HEK293 (cell line): ENCODE data around the gene RPRML.
A peak's percentile ranks its signal among the peaks of the same experiment; 100 is the strongest.

ENCODE experiments used
- CTCF ChIA-PET: fragments of 350-600 bp; formaldehyde crosslinking; extraction: SDS; loops from one replicate; lab custom pipeline; 2021; ENCODE audit warnings: antibody characterized with exemption; lab: Yijun Ruan, JAX
- POLR2A ChIA-PET: fragments of 300-600 bp; formaldehyde crosslinking; extraction: SDS; loops from one replicate; lab custom pipeline; 2020; ENCODE audit warnings: antibody characterized with exemption, inconsistent platforms; lab: Yijun Ruan, JAX
- H3K27ac ChIP-seq: fragments of 200-500 bp; sonication (Bioruptor generic); 2 replicates; pipeline ENCODE4 v1.5.1; 2014; ENCODE audit warnings: low read depth, low read length, control low read depth, inconsistent platforms; ENCODE audit errors: extremely low read depth
- H3K36me3 ChIP-seq, 2 experiments: fragments of 200-500 bp in 1 of 2; sonication (Bioruptor generic) in 1 of 2; 1 replicate in 1 of 2; 2 replicates in 1 of 2; pipeline ENCODE4 v1.5.1; 2014 to 2017; ENCODE audit warnings: inconsistent platforms in 2 of 2, low read length in 2 of 2; ENCODE audit not compliant: control insufficient read depth in 2 of 2, insufficient read depth in 1 of 2
- H3K4me1 ChIP-seq: fragments of 200-500 bp; sonication (Bioruptor generic); 2 replicates; pipeline ENCODE4 v1.5.1; 2014; ENCODE audit warnings: mild to moderate bottlenecking, low read length, inconsistent platforms; ENCODE audit not compliant: control insufficient read depth, insufficient read depth
- H3K4me3 ChIP-seq: 2 replicates; pipeline ENCODE4 v1.5.1; 2011; ENCODE audit warnings: low read depth, mild to moderate bottlenecking, control low read depth, low read length, moderate library complexity
- H3K9me3 ChIP-seq: fragments of 200-500 bp; sonication (Bioruptor generic); 2 replicates; pipeline ENCODE4 v1.5.1; 2014; ENCODE audit warnings: low read depth, low read length, inconsistent platforms; ENCODE audit not compliant: control insufficient read depth, insufficient read depth
- GLI2 ChIP-seq: fragments of 450-650 bp; formaldehyde crosslinking; IDR thresholded peaks from 2 replicates; pipeline ENCODE4; 2017; ENCODE audit warnings: missing biosample characterization, missing genetic modification characterization, low read depth, borderline replicate concordance
- MEIS1 ChIP-seq: sonication (generic); formaldehyde crosslinking; IDR thresholded peaks from 2 replicates; pipeline ENCODE4 v1.8.1; 2022; ENCODE audit warnings: missing genetic modification reagents, mild to moderate bottlenecking, borderline replicate concordance
- OSR2 ChIP-seq: fragments of 450-650 bp; formaldehyde crosslinking; IDR thresholded peaks from 2 replicates; pipeline ENCODE4 v1.5.1; 2016; ENCODE audit warnings: missing biosample characterization, missing genetic modification characterization
- PRDM10 ChIP-seq: fragments of 450-650 bp; formaldehyde crosslinking; IDR thresholded peaks from 2 replicates; pipeline ENCODE4 v1.5.1; 2016; ENCODE audit warnings: missing biosample characterization, missing genetic modification characterization
- ZFP69B ChIP-seq: fragments of 450-650 bp; formaldehyde crosslinking; IDR thresholded peaks from 2 replicates; pipeline ENCODE4 v1.5.1; 2016; ENCODE audit warnings: missing biosample characterization, missing genetic modification characterization
- ZNF433 ChIP-seq: fragments of 450-650 bp; formaldehyde crosslinking; IDR thresholded peaks from 2 replicates; pipeline ENCODE4 v1.5.1; 2016; ENCODE audit warnings: missing biosample characterization, missing genetic modification characterization, low read depth
- ZNF513 ChIP-seq: fragments of 450-650 bp; IDR thresholded peaks from 2 replicates; pipeline ENCODE4 v1.5.1; 2018; ENCODE audit warnings: missing biosample characterization, missing genetic modification characterization
- ZNF548 ChIP-seq: fragments of 450-650 bp; formaldehyde crosslinking; IDR thresholded peaks from 2 replicates; pipeline ENCODE4 v1.5.1; 2016; ENCODE audit warnings: missing biosample characterization, missing genetic modification characterization
- ZNF560 ChIP-seq: fragments of 450-650 bp; formaldehyde crosslinking; IDR thresholded peaks from 2 replicates; pipeline ENCODE4 v1.5.1; 2017; ENCODE audit warnings: missing biosample characterization, missing genetic modification characterization, borderline replicate concordance
- ZNF704 ChIP-seq: fragments of 450-650 bp; formaldehyde crosslinking; IDR thresholded peaks from 2 replicates; pipeline ENCODE4 v1.5.1; 2016; ENCODE audit warnings: missing biosample characterization, missing genetic modification characterization
- ZNF76 ChIP-seq: fragments of 450-650 bp; formaldehyde crosslinking; IDR thresholded peaks from 2 replicates; pipeline ENCODE4; 2016; ENCODE audit warnings: low read depth, missing biosample characterization, missing genetic modification characterization, borderline replicate concordance
- ZNF776 ChIP-seq: fragments of 450-650 bp; formaldehyde crosslinking; IDR thresholded peaks from 2 replicates; pipeline ENCODE4 v1.5.0; 2017; ENCODE audit warnings: missing biosample characterization, missing genetic modification characterization, borderline replicate concordance
- ZNF777 ChIP-seq: fragments of 450-650 bp; formaldehyde crosslinking; IDR thresholded peaks from 2 replicates; pipeline ENCODE4 v1.5.1; 2017; ENCODE audit warnings: missing biosample characterization, missing genetic modification characterization, borderline replicate concordance
- TF ChIP-seq, protein P1 (sequence below): fragments of 450-650 bp; formaldehyde crosslinking; IDR thresholded peaks from 2 replicates; pipeline ENCODE4 v1.5.1; 2017; ENCODE audit warnings: missing biosample characterization, missing genetic modification characterization
- TF ChIP-seq, protein P2 (sequence below): fragments of 450-650 bp; formaldehyde crosslinking; IDR thresholded peaks from 2 replicates; pipeline ENCODE4 v1.5.1; 2016; ENCODE audit warnings: missing biosample characterization, missing genetic modification characterization

RPRML gene

GRCh38 chr17:46968896-46969295 lies 10.2 kb downstream of the RPRML start (continued):
- TF ChIP-seq PRDM10 (tag by site-specific recombination) (no peak), ZNF76 (no peak), ZNF777 (no peak)

GRCh38 chr17:46968224-46968834 lies 10.7 kb downstream of the RPRML start:
- no peak for TF ChIP-seq ZFP69B (tag by site-specific recombination)
- TF ChIP-seq ZNF548, result no peak
- TF ChIP-seq ZNF513 (tag by site-specific recombination), result no peak
- no peak for TF ChIP-seq MEIS1 (CRISPR knock-in tag)
- TF ChIP-seq ZNF433, result no peak
- TF ChIP-seq, protein P1, sequence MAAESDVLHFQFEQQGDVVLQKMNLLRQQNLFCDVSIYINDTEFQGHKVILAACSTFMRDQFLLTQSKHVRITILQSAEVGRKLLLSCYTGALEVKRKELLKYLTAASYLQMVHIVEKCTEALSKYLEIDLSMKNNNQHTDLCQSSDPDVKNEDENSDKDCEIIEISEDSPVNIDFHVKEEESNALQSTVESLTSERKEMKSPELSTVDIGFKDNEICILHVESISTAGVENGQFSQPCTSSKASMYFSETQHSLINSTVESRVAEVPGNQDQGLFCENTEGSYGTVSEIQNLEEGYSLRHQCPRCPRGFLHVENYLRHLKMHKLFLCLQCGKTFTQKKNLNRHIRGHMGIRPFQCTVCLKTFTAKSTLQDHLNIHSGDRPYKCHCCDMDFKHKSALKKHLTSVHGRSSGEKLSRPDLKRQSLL (tag by site-specific recombination), result no peak
- Histone ChIP-seq H3K4me3 (no peak overlapping the region), H3K4me1 (no peaks in the 10 kb centered on the region), H3K9me3 (no peaks in the 10 kb centered on the region), H3K27ac (no peak overlapping the region), H3K36me3 (peaks cover 0 to 19% of the 10 kb centered on the region in 2 experiments; a peak in 2 of 3 replicates)
- ChIA-PET POLR2A (no interaction called here), CTCF (interaction anchor here (0.8 kb wide), 1 partner anchor 134 kb away, joined by 4 read pairs; no protein-coding TSS in a partner anchor)

- H3K4me3 ChIP-seq, result no peak overlapping the region
- no peaks in the 10 kb centered on the region for H3K4me1 ChIP-seq
- no peak for TF ChIP-seq ZNF776 (tag by site-specific recombination)
- TF ChIP-seq OSR2 (tag by site-specific recombination), result no peak
- TF ChIP-seq, protein P2, sequence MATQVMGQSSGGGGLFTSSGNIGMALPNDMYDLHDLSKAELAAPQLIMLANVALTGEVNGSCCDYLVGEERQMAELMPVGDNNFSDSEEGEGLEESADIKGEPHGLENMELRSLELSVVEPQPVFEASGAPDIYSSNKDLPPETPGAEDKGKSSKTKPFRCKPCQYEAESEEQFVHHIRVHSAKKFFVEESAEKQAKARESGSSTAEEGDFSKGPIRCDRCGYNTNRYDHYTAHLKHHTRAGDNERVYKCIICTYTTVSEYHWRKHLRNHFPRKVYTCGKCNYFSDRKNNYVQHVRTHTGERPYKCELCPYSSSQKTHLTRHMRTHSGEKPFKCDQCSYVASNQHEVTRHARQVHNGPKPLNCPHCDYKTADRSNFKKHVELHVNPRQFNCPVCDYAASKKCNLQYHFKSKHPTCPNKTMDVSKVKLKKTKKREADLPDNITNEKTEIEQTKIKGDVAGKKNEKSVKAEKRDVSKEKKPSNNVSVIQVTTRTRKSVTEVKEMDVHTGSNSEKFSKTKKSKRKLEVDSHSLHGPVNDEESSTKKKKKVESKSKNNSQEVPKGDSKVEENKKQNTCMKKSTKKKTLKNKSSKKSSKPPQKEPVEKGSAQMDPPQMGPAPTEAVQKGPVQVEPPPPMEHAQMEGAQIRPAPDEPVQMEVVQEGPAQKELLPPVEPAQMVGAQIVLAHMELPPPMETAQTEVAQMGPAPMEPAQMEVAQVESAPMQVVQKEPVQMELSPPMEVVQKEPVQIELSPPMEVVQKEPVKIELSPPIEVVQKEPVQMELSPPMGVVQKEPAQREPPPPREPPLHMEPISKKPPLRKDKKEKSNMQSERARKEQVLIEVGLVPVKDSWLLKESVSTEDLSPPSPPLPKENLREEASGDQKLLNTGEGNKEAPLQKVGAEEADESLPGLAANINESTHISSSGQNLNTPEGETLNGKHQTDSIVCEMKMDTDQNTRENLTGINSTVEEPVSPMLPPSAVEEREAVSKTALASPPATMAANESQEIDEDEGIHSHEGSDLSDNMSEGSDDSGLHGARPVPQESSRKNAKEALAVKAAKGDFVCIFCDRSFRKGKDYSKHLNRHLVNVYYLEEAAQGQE (tag by site-specific recombination), result peak; percentile 98
- TF ChIP-seq GLI2 (tag by site-specific recombination), result no peak
- TF ChIP-seq ZNF704, result no peak
- peak; percentile 94 for TF ChIP-seq ZNF560 (tag by site-specific recombination)
- H3K27ac ChIP-seq, result no peak overlapping the region
- ChIA-PET CTCF (interaction anchor here (0.6 to 1.5 kb wide), 5 partner anchors 13 to 186 kb away, joined by 3 to 6 read pairs (median 4); no protein-coding TSS in a partner anchor), POLR2A (no interaction called here)
- peaks cover 0 to 19% of the 10 kb centered on the region in 2 experiments; a peak in 1 of 3 replicates for H3K36me3 ChIP-seq
- no peaks in the 10 kb centered on the region; the same call in 1 of the 2 replicates for H3K9me3 ChIP-seq
Measured at GRCh38 chr17:46964315-46965265, 14.5 kb downstream of the RPRML start.
